22Rv1 (cell line): Measurements from ENCODE around the gene CDKL4.
"Not testable (repeated sequence)": the region's sequence is repeated elsewhere in the genome, so short reads cannot be mapped to it uniquely, and the experiment has no call there.

ENCODE experiments used
- H3K27ac ChIP-seq: fragments of 450-650 bp; 2 replicates; pipeline ENCODE4 v1.5.1; 2017
- ZFX ChIP-seq: fragments of 450-650 bp; IDR thresholded peaks from 2 replicates; pipeline ENCODE4 v1.6.1; 2017; ENCODE audit warnings: antibody characterized with exemption, borderline replicate concordance
- TF ChIP-seq, protein P1 (sequence below): fragments of 450-650 bp; IDR thresholded peaks from 2 replicates; pipeline ENCODE4 v1.5.1; 2017; ENCODE audit warnings: mild to moderate bottlenecking

The CDKL4 gene

DNA sequence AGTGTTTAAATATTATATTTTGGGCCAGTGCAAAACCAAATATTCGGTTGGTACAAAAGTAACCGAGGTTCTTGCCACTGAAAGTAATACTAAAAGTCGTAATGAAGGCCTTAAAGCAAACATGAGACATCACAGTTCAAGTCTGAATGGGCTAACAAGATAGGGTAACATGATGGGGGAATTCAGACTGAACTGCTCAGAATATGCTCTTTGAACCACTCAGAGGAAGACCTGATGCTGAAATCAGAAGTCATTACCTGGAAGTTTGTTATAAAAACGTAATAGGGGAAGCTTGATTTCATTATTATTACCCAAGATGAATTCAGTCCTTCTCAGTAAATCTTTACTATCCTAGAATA, 26.6 kb downstream of the CDKL4 start:
- no peak for TF ChIP-seq ZFX
- TF ChIP-seq, protein P1, sequence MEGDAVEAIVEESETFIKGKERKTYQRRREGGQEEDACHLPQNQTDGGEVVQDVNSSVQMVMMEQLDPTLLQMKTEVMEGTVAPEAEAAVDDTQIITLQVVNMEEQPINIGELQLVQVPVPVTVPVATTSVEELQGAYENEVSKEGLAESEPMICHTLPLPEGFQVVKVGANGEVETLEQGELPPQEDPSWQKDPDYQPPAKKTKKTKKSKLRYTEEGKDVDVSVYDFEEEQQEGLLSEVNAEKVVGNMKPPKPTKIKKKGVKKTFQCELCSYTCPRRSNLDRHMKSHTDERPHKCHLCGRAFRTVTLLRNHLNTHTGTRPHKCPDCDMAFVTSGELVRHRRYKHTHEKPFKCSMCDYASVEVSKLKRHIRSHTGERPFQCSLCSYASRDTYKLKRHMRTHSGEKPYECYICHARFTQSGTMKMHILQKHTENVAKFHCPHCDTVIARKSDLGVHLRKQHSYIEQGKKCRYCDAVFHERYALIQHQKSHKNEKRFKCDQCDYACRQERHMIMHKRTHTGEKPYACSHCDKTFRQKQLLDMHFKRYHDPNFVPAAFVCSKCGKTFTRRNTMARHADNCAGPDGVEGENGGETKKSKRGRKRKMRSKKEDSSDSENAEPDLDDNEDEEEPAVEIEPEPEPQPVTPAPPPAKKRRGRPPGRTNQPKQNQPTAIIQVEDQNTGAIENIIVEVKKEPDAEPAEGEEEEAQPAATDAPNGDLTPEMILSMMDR, result no peak
- H3K27ac ChIP-seq, result no peak overlapping the region

DNA sequence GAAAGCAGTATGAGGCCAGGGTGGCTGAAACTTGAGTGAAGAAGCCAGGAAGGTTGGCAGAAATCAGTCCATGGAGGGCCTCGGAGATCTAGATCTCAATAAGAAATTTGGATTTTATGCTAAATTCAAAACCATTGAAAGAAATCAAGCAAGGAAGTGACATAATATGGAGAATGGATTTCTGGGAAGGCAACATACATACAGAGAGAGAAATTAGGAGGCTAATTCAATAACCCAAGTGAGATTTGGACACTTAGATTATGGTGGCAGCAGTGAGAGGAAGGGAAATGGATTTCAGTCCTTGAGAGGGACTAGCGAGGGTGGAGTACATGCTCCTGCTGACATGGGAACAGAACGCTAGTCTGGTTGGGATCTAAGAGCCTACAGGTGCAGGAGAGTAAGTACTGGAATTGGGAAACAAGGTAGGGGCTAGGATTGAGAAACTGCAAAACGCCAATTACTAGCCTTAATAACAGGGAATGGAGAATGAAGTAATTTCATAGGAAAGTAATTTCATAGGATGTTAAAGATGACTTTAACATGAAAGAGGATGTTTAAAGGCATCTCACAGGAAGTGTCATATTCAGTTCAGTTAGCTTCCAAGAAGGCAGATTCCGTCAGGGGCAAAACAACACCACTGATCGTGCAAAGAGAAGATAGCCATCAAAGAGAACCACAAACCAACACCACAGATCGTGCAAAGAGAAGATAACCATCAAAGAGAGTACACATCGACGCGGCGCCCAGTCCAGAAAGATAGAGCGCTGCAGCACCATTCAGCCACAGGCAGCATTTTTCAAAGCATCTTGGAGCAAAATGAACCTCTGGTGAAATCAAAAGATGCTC, 27.2 kb downstream of the CDKL4 start:
- H3K27ac ChIP-seq, result no peak overlapping the region
- TF ChIP-seq ZFX, result no peak
- TF ChIP-seq, protein P1, result no peak

DNA sequence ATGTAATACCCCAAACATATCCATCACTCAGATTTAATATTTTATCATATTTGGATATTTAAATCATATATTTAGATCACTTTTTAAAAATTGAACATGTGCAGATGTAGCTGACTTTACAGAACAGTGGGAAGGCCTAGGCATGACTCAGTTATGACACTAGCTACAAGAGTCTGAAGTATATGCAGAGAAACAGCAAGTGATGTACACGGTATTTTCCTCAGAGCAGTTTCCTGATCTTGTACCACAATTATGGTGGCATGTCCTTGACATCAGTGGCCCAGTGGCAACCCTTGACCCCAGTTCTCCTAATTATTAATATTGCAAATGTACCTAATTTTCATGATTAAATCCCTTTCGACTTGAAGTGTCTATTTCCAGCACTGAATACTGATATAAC, 28.2 kb downstream of the CDKL4 start:
- H3K27ac ChIP-seq, result no peak overlapping the region
- TF ChIP-seq, protein P1, result no peak
- no peak for TF ChIP-seq ZFX

DNA sequence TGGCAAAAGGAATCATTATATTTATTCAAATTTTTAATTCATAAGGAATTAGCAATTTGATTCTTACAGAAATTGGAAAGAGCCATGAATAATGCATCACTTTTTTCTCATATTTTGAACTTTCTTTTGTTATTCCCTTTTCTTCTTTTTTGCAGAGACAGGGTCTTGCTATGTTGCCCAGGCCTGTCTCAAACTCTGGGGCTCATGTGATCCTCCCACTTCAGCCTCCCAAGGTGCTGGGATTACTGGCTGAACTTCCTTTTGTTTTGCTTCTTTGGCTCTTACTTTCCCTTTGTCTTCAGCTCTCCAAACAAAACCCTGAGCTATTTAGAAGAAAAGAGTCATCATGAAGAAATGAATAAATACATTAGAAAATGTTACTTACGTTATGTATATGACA, 30.8 kb downstream of the CDKL4 start:
- no peak overlapping the region for H3K27ac ChIP-seq
- TF ChIP-seq, protein P1, result no peak

DNA sequence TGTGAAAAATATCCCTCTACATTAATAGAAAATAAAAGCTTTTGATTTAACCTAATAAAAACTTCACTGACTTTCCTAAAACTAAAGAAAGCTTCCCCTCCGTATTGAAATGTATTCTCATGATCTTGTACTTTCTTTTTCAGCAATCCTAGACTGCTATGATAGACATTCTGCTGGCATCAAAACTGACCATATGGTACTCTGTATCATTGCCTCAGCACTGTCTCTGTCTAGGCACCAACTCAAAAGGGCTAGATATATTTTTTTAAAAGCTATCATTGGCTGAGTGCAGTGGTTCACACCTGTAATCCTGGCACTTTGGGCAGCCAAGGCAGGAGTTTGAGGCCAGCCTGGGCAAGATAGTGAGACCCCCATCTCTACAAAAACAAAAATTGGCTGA, 32.9 kb downstream of the CDKL4 start:
- no peak overlapping the region for H3K27ac ChIP-seq
- TF ChIP-seq, protein P1, result no peak
- TF ChIP-seq ZFX, result no peak

DNA sequence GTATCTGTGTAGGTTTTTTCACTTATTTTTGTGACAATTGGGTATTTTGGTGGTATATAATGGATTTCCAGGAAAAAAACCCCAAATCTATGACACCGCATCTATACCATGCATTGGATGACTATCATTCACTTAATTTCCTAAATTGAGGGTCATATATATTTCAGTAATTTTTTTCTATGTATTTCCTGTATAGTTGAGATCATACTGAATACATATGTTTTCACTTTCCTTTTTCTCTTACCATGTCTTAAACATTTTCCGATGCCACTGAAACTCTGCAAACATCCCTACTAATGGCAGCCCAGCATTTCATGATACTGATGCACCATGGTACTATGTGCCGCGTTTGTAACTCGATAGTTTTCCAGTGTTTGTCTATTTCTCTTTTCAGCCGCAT, 40.4 kb downstream of the CDKL4 start:
- no peak overlapping the region for H3K27ac ChIP-seq
- TF ChIP-seq ZFX, result no peak
- TF ChIP-seq, protein P1, result no peak

DNA sequence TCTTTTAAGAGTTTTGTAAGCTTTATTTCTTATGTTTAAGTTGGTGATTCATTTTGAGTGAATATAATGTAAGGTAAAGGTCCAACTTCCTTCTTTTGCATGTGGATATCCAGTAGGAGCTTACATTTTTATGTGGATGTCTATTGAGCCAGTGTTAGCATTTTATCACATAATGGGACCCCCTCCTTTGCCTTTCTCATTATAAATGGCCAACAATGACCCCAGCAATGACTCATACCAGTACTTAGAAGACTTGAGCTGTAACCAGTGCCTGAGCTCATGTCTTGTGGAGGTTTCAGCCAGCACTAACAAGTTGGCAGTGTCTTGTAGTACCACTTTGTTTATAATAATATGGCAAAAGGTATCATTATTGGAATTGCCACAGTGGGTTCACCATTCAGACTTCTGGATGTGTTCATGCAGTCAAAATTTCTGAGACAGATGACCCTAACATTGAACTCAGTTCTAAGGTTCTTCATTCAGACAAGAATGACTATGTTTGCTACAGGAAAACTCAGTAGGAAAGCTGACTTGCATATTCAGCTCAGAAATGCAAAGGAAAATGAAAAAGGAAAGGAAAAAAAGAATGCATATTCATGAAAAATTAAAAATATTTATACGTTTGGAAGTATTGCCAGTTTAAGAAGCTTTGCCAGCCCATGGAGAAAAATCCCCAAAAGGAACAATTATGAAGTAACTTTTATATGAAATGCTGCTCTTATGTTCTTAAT, 41.0 kb downstream of the CDKL4 start:
- no peak for TF ChIP-seq ZFX
- TF ChIP-seq, protein P1, result no peak
- no peak overlapping the region for H3K27ac ChIP-seq

DNA sequence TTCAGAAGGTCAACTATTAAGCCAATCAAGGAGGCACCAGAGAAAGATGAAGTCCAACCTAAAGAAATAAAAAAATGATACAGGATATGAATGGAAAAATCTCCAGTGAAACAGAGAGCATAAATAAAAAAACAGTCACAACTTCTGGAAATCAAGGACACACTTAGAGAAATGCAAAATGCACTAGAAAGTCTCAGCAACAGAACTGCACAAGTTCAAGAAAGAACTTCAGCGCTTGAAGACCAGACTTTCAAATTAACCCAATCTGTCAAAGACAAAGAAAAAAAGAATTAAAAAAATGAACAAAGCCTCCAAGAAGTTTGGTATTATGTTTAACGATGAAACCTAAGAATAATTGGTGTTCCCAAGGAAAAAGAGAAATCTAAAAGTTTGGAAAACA, 46.8 kb downstream of the CDKL4 start:
- H3K27ac ChIP-seq, result not testable (repeated sequence)
